ENCODE results near the gene FGD4. TPM values are rescaled to one million over a fixed set of nuclear protein-coding genes. Genes with fewer than 3 reads are reported as not detected.

FGD4 gene
- total and polyA plus RNA-seq, 9 of the 15 experiments (the other 6 are each of a cell fraction or from before 2014, with no cell fraction given), result 0.05 to 0.51 (median 0.27) TPM

DNA sequence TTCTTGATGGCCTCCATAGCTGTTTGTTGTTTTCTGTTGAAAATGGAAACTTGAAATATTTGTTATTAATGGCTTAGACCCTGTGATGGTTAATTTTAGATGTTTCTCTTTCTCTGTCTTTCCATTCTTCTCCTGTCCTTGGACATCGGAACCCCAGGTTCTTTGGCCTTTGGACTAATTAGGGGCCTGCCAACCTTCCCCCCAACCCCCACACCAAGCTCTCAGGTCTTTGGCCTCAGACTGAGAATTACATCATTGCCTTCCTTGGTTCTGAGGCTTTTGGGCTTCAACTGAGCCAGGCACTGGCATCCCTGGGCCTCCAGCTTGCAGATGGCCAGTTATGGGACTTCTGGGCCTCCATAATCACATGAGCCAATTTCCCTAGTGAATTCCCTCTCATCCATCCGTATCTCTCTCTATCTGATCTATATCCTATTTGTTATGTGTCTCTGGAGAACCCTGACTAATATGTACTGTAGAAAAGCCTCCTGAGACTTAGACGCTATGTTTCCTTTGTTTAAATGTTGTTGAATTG is 71.6 kb downstream of the FGD4 start:
- no peaks in the 10 kb centered on the region for H3K36me3 ChIP-seq (ENCODE audit: control insufficient read depth, insufficient read depth, low read length)
- in situ Hi-C loops (cut with MboI), result no loop called here
- POLR2A ChIA-PET, result interaction anchor here (0.6 kb wide), 2 partner anchors 14 to 276 kb away, joined by 3 read pairs; no protein-coding TSS in a partner anchor

More for the DNA sequence above, 71.6 kb downstream of the FGD4 start:
- Histone ChIP-seq H3K9ac (ENCODE audit: insufficient read depth in 1 of 2, low read depth in 2 of 2, low read length in 2 of 2) (no peak overlapping the region), H4K20me1 (replicated peaks; ENCODE audit: control insufficient read depth, insufficient read depth, low read length) (no peaks in the 10 kb centered on the region), H3K4me1 (replicated peaks in 1 of 2; ENCODE audit: control insufficient read depth in 2 of 2, insufficient read depth in 2 of 2, low read length in 2 of 2) (no peaks in the 10 kb centered on the region; a peak in 1 of 5 replicates), H3K9me1 (ENCODE audit: control insufficient read depth, insufficient read depth, low read length) (no peaks in the 10 kb centered on the region), H2AFZ (ENCODE audit: low read depth, low read length) (no peak overlapping the region), H3K27ac (ENCODE audit: extremely low read depth, low read depth, low read length) (no peak overlapping the region), H3K27me3 (ENCODE audit: control insufficient read depth in 2 of 2, insufficient read depth in 2 of 2, low read length in 2 of 2) (peaks cover 2 to 16% of the 10 kb centered on the region in 2 experiments; a peak in 2 of 5 replicates), H3K4me3 (no peak overlapping the region), H3K79me2 (ENCODE audit: control insufficient read depth, insufficient read depth, low read length) (no peaks in the 10 kb centered on the region), H3K9me3 (replicated peaks; ENCODE audit: control insufficient read depth, insufficient read depth, low read depth, low read length) (no peaks in the 10 kb centered on the region), H3K4me2 (ENCODE audit: insufficient read depth, low read length) (no peak overlapping the region)
- BruUV-seq (replicated peaks), result no TSS peak
- WGBS (ENCODE audit: insufficient coverage, low coverage, missing lambda C conversion rate), result 19% methylated on average over 3 of the region's 3 CpGs
- TF ChIP-seq KLF6 (CRISPR knock-in tag; IDR thresholded peaks at IDR 0.05; ENCODE audit: borderline replicate concordance) (no peak), ZC3H4 (CRISPR knock-in tag; IDR thresholded peaks at IDR 0.05; ENCODE audit: borderline replicate concordance) (no peak)
- TF ChIP-seq, protein P1, sequence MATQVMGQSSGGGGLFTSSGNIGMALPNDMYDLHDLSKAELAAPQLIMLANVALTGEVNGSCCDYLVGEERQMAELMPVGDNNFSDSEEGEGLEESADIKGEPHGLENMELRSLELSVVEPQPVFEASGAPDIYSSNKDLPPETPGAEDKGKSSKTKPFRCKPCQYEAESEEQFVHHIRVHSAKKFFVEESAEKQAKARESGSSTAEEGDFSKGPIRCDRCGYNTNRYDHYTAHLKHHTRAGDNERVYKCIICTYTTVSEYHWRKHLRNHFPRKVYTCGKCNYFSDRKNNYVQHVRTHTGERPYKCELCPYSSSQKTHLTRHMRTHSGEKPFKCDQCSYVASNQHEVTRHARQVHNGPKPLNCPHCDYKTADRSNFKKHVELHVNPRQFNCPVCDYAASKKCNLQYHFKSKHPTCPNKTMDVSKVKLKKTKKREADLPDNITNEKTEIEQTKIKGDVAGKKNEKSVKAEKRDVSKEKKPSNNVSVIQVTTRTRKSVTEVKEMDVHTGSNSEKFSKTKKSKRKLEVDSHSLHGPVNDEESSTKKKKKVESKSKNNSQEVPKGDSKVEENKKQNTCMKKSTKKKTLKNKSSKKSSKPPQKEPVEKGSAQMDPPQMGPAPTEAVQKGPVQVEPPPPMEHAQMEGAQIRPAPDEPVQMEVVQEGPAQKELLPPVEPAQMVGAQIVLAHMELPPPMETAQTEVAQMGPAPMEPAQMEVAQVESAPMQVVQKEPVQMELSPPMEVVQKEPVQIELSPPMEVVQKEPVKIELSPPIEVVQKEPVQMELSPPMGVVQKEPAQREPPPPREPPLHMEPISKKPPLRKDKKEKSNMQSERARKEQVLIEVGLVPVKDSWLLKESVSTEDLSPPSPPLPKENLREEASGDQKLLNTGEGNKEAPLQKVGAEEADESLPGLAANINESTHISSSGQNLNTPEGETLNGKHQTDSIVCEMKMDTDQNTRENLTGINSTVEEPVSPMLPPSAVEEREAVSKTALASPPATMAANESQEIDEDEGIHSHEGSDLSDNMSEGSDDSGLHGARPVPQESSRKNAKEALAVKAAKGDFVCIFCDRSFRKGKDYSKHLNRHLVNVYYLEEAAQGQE (IDR thresholded peaks at IDR 0.05; ENCODE audit: borderline replicate concordance), result no peak
- TF ChIP-seq, protein P1 (CRISPR knock-in tag; IDR thresholded peaks at IDR 0.05; ENCODE audit: low read depth), result no peak
- DNase-seq (ENCODE audit: extremely low read depth in 1 of 4, low spot score in 3 of 4) (no peak), ATAC-seq (no peak), FAIRE-seq (no peak)
- CTCF ChIA-PET (ENCODE audit: low intra/inter-chr PET ratio), result no interaction called here
- intact Hi-C loops (cut with micrococcal nuclease), result no loop called here

Measured in K562 (cell line).